HG03045 (cell line): ENCODE measurements around the gene PLXDC2.

Experiments
- ATAC-seq: cut with Tn5 transposase; IDR thresholded peaks from one replicate; pipeline ENCODE4 v1.9.1; 2021; ENCODE audit warnings: mild to moderate bottlenecking, moderate library complexity; ENCODE audit not compliant: unreplicated experiment

The PLXDC2 gene

GRCh38 chr10:20247454-20247853 is 431.2 kb downstream of the PLXDC2 start:
- no peak for ATAC-seq

- ATAC-seq: no peak
These were observed 431.9 kb downstream of the PLXDC2 start for GRCh38 chr10:20247891-20248708.

GRCh38 chr10:20254078-20254477 is 437.8 kb downstream of the PLXDC2 start:
- ATAC-seq: no peak

- ATAC-seq: no peak
These were observed 438.3 kb downstream of the PLXDC2 start for GRCh38 chr10:20254497-20254896.

GRCh38 chr10:20256969-20257368 is 440.7 kb downstream of the PLXDC2 start:
- no peak for ATAC-seq

- no peak for ATAC-seq
These were observed 441.2 kb downstream of the PLXDC2 start for GRCh38 chr10:20257422-20257821.

GRCh38 chr10:20265146-20265545 is 448.9 kb downstream of the PLXDC2 start:
- no peak for ATAC-seq

GRCh38 chr10:20267734-20268133 is 451.5 kb downstream of the PLXDC2 start:
- no peak for ATAC-seq

- ATAC-seq: no peak
These were observed 455.3 kb downstream of the PLXDC2 start for GRCh38 chr10:20271490-20271889.

GRCh38 chr10:20272608-20273007 is 456.4 kb downstream of the PLXDC2 start:
- no peak for ATAC-seq

GRCh38 chr10:20274571-20274970 is 458.3 kb downstream of the PLXDC2 start:
- ATAC-seq: no peak

GRCh38 chr10:20276127-20276979 is 460.1 kb downstream of the PLXDC2 start:
- ATAC-seq: no peak

GRCh38 chr10:20277820-20278219 is 461.6 kb downstream of the PLXDC2 start:
- ATAC-seq: no peak

GRCh38 chr10:20281579-20281978 is 465.3 kb downstream of the PLXDC2 start:
- no peak for ATAC-seq

- ATAC-seq: no peak
These were observed 471.4 kb downstream of the PLXDC2 start for GRCh38 chr10:20287586-20287985.

GRCh38 chr10:20288060-20288459 is 471.8 kb downstream of the PLXDC2 start:
- no peak for ATAC-seq

GRCh38 chr10:20289070-20289828 is 473.0 kb downstream of the PLXDC2 start:
- ATAC-seq: no peak

- ATAC-seq: no peak
These were observed 482.2 kb downstream of the PLXDC2 start for GRCh38 chr10:20298417-20298816.

- ATAC-seq: no peak
These were observed 483.0 kb downstream of the PLXDC2 start for GRCh38 chr10:20299034-20299736.

- no peak for ATAC-seq
These were observed 484.5 kb downstream of the PLXDC2 start for GRCh38 chr10:20300735-20301134.

GRCh38 chr10:20302033-20302432 is 485.8 kb downstream of the PLXDC2 start:
- no peak for ATAC-seq
